GM19468 (cell line): ENCODE data around the gene SETBP1.
A peak's percentile ranks its signal among the peaks of the same experiment; 100 is the strongest.

Experiments
- ATAC-seq: cut with Tn5 transposase; IDR thresholded peaks from one replicate; pipeline ENCODE4 v1.9.1; 2021; ENCODE audit warnings: mild to moderate bottlenecking, moderate library complexity, moderate number of reproducible peaks; ENCODE audit not compliant: unreplicated experiment; ENCODE audit errors: extremely low read depth

SETBP1 gene

GRCh38 chr18:44729631-44730101 lies 49.0 kb downstream of the SETBP1 start:
- ATAC-seq = no peak

- ATAC-seq = no peak
These were observed 50.3 kb downstream of the SETBP1 start for GRCh38 chr18:44730803-44731529.

- peak; percentile 38 for ATAC-seq
These were observed 51.0 kb downstream of the SETBP1 start for GRCh38 chr18:44731530-44732237.

- no peak for ATAC-seq
These were observed 51.5 kb downstream of the SETBP1 start for GRCh38 chr18:44732238-44732563.

GRCh38 chr18:44732599-44732998 lies 51.9 kb downstream of the SETBP1 start:
- ATAC-seq = no peak

GRCh38 chr18:44733069-44733753 lies 52.5 kb downstream of the SETBP1 start:
- ATAC-seq = no peak

GRCh38 chr18:44733754-44734465 lies 53.2 kb downstream of the SETBP1 start:
- no peak for ATAC-seq

- no peak for ATAC-seq
These were observed 54.4 kb downstream of the SETBP1 start for GRCh38 chr18:44735096-44735495.

GRCh38 chr18:44736664-44737380 lies 56.1 kb downstream of the SETBP1 start:
- no peak for ATAC-seq

GRCh38 chr18:44737623-44738022 lies 56.9 kb downstream of the SETBP1 start:
- no peak for ATAC-seq

- ATAC-seq = no peak
These were observed 59.3 kb downstream of the SETBP1 start for GRCh38 chr18:44740000-44740399.

- ATAC-seq = no peak
These were observed 60.4 kb downstream of the SETBP1 start for GRCh38 chr18:44741085-44741484.

- ATAC-seq = no peak
These were observed 60.8 kb downstream of the SETBP1 start for GRCh38 chr18:44741511-44741910.

- no peak for ATAC-seq
These were observed 61.4 kb downstream of the SETBP1 start for GRCh38 chr18:44742126-44742525.

- no peak for ATAC-seq
These were observed 62.1 kb downstream of the SETBP1 start for GRCh38 chr18:44742718-44743311.

- no peak for ATAC-seq
These were observed 62.9 kb downstream of the SETBP1 start for GRCh38 chr18:44743631-44744030.

GRCh38 chr18:44744161-44745121 lies 63.8 kb downstream of the SETBP1 start:
- no peak for ATAC-seq

- no peak for ATAC-seq
These were observed 66.5 kb downstream of the SETBP1 start for GRCh38 chr18:44747157-44747556.
